Measurements from ENCODE around the gene EPHA1.
"Not testable (repeated sequence)": the region's sequence is repeated elsewhere in the genome, so short reads cannot be mapped to it uniquely, and the experiment has no call there.

The EPHA1 gene

DNA sequence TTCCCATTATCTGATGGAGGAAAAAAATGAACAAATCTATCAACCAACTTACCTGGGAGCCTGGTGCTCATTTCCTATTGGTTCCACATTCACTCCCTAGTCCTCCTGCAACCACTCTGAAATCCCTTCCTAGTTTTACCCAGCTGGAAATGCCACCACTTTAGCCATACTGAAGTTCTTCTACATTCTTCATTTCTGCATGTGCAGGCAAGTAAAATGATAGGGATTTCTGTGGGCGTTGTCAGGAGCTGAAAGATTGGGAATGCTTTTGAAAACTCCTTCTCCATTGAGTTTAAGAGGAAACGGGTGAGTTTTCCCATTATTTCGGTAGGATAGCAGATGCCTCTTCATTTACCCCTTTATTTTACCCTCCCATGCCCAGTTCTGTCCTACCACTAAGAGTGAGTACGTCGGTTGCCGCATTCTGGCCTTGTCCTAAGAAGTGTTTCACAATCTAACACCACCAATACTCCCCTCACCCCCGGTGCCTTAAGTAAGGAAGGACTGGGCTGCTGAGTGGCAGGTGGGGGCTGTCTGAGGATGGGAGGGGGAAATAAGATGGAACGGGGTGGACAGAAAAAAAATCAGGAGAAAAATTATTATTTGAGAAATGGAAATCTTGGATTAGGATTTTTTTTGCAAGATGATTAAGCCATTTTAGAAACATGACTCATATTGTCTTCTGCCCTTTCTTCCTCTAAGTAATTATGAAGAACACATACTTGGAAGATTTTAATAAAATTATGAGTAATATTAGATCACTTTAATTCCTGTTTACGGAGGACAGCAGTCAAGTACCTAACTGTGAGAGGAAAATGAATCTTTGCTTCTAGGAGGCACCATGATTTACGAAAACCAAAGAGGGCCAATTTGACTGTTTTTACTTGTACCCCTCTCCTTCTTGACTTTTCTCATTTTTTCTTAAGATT is 21.4 kb upstream of the EPHA1 start:
- Mint-ChIP-seq H3K27ac (no peak overlapping the region), H3K9me3 (peaks cover 8% of the 10 kb centered on the region), H3K4me3 (no peak overlapping the region), H3K36me3 (ENCODE audit: low read depth) (no peaks in the 10 kb centered on the region), H3K4me1 (no peaks in the 10 kb centered on the region), H3K27me3 (ENCODE audit: low read depth, poor library complexity) (peaks cover 7% of the 10 kb centered on the region)
- TF ChIP-seq, protein P1, sequence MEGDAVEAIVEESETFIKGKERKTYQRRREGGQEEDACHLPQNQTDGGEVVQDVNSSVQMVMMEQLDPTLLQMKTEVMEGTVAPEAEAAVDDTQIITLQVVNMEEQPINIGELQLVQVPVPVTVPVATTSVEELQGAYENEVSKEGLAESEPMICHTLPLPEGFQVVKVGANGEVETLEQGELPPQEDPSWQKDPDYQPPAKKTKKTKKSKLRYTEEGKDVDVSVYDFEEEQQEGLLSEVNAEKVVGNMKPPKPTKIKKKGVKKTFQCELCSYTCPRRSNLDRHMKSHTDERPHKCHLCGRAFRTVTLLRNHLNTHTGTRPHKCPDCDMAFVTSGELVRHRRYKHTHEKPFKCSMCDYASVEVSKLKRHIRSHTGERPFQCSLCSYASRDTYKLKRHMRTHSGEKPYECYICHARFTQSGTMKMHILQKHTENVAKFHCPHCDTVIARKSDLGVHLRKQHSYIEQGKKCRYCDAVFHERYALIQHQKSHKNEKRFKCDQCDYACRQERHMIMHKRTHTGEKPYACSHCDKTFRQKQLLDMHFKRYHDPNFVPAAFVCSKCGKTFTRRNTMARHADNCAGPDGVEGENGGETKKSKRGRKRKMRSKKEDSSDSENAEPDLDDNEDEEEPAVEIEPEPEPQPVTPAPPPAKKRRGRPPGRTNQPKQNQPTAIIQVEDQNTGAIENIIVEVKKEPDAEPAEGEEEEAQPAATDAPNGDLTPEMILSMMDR (IDR thresholded peaks at IDR 0.05): no peak
- no peak for DNase-seq

DNA sequence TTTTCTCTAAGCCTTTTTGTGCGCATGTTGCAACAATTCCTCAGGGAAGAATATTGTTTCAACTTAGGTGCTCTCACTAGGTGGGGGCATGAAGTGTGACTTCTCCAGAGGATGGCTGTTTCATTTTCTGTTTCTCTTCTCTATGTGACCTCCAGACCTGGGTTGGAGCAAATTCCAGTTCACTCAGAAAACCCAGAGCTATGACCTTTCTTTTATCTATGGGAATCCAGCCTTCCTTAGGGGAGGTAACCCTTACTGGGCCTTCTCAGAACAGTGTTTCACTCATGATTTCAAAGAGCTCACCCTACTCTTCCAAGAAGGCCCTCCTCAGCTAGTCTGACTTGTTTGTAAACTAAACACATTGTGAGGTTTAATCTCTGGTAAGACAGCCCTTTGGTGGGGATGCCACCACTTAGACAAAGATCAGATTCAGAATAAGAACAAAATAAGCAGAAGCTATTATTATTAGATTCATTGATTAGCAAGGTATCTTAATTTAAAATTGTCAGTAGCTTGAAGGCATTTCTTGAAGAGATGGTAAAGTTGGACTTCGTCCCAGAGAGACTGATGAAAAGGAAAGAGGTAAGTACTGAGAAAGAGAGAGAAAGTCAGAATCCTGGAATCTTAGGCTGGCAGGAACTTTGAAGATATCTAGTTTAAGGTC is 18.0 kb upstream of the EPHA1 start:
- Mint-ChIP-seq H3K4me3 (no peak overlapping the region), H3K4me1 (no peaks in the 10 kb centered on the region), H3K36me3 (ENCODE audit: low read depth) (no peaks in the 10 kb centered on the region), H3K27me3 (ENCODE audit: low read depth, poor library complexity) (peaks cover 3% of the 10 kb centered on the region), H3K27ac (no peak overlapping the region), H3K9me3 (peaks cover 32% of the 10 kb centered on the region)
- TF ChIP-seq, protein P1 (IDR thresholded peaks at IDR 0.05): no peak
- no peak for DNase-seq

DNA sequence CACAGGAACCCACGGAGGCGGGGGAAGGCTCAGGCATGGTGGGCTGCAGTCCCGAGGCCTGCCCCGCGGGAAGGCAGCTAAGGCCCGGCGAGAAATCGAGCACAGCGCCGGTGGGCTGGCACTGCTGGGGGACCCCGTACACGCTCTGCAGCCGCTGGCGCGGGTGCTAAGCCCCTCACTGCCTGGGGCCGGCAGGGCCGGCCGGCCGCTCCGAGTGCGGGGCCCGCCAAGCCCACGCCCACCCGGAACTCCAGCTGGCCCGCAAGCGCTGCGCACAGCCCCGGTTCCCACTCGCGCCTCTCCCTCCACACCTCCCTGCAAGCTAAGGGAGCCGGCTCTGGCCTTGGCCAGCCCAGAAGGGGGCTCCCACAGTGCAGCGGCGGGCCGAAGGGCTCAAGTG is 15.8 kb upstream of the EPHA1 start:
- H3K4me1 Mint-ChIP-seq; H3K36me3 Mint-ChIP-seq (ENCODE audit: low read depth); H3K27me3 Mint-ChIP-seq (ENCODE audit: low read depth, poor library complexity); H3K27ac Mint-ChIP-seq; H3K4me3 Mint-ChIP-seq; DNase-seq: not testable (repeated sequence)
- H3K9me3 Mint-ChIP-seq: peaks cover 43% of the 10 kb centered on the region

DNA sequence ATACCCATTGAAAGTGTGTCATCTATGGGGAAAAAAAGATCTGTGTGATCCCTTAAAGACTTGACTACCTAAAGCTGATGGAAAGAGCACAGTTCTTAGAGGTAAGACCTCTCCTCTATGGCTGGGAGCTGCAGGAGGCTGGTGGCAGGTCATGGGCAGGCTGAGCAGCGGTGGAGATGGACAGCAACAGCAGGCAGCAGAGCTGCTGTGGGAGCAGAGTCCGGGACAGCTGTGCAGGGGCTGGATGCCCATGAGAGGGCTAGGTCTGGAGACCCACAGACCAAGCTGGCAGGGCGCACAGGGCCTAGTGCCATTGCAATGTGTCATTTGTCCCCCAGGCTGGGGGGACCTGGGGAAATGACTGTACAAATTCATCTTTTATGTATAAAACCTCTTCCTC is 13.4 kb upstream of the EPHA1 start:
- Mint-ChIP-seq H3K4me1 (no peaks in the 10 kb centered on the region), H3K27ac (no peak overlapping the region), H3K4me3 (no peak overlapping the region), H3K36me3 (ENCODE audit: low read depth) (no peaks in the 10 kb centered on the region), H3K27me3 (ENCODE audit: low read depth, poor library complexity) (peaks cover 10% of the 10 kb centered on the region), H3K9me3 (peaks cover 49% of the 10 kb centered on the region)
- DNase-seq: no peak
- TF ChIP-seq, protein P1 (IDR thresholded peaks at IDR 0.05): no peak

DNA sequence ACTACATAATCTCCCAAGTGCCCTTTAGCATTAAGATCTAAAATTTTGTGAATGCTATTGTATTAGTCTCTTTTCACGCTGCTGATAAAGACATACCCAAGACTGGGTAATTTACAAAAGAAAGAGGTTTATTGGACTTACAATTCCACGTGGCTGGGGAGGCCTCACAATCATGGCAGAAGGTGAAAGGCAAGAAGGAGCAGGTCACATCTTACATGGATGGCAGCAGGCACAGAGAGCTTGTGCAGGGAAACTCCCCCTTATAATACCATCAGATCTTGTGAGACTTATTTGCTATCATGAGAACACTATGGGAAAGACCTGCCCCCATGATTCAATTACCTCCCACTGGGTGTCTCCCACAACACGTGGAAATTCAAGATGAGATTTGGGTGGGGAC is 12.0 kb upstream of the EPHA1 start:
- H3K4me1 Mint-ChIP-seq; H3K27ac Mint-ChIP-seq; H3K4me3 Mint-ChIP-seq; DNase-seq; H3K36me3 Mint-ChIP-seq (ENCODE audit: low read depth): not testable (repeated sequence)
- Mint-ChIP-seq H3K9me3 (peaks cover 43% of the 10 kb centered on the region), H3K27me3 (ENCODE audit: low read depth, poor library complexity) (peaks cover 10% of the 10 kb centered on the region)

DNA sequence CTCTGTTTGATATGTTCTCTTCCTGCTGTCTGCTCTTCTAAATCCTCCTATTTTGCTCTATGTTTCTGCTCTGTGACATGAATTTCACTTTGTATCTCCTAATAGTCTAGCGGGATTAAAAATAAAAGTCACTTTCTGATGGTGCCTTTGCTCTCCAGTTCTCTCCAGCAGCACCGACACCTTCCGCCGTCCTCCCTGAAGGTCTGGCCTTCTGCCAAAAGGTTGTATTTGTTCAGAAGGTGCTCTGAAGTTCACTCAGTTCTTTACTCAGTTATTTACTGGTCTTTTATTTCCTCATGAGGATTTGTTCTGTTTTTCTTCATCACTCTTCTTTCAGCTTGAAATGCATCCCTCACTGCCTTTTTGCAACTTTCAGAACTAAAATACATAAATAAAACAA is 11.2 kb upstream of the EPHA1 start:
- H3K27me3 Mint-ChIP-seq (ENCODE audit: low read depth, poor library complexity): peaks cover 10% of the 10 kb centered on the region
- no peak overlapping the region for H3K27ac Mint-ChIP-seq

More for the DNA sequence above, 11.2 kb upstream of the EPHA1 start:
- peaks cover 17% of the 10 kb centered on the region for H3K4me1 Mint-ChIP-seq
- no peaks in the 10 kb centered on the region for H3K36me3 Mint-ChIP-seq (ENCODE audit: low read depth)
- H3K4me3 Mint-ChIP-seq: no peak overlapping the region
- TF ChIP-seq, protein P1 (IDR thresholded peaks at IDR 0.05): no peak
- peaks cover 40% of the 10 kb centered on the region for H3K9me3 Mint-ChIP-seq
- no peak for DNase-seq

Measured in nephron progenitor cell (in vitro differentiated cells).